HEK293 (cell line): Measurements from ENCODE around the gene PTS.

ENCODE experiments used
- BCL11B ChIP-seq: fragments of 450-650 bp; formaldehyde crosslinking; IDR thresholded peaks from 2 replicates; pipeline ENCODE4 v1.5.1; 2016; ENCODE audit warnings: low read depth, missing biosample characterization, missing genetic modification characterization
- KLF7 ChIP-seq: fragments of 450-650 bp; formaldehyde crosslinking; IDR thresholded peaks from 2 replicates; pipeline ENCODE4 v1.5.1; 2016; ENCODE audit warnings: missing biosample characterization, missing genetic modification characterization, borderline replicate concordance
- MEIS1 ChIP-seq: sonication (generic); formaldehyde crosslinking; IDR thresholded peaks from 2 replicates; pipeline ENCODE4 v1.8.1; 2022; ENCODE audit warnings: missing genetic modification reagents, mild to moderate bottlenecking, borderline replicate concordance
- SALL2 ChIP-seq: fragments of 450-650 bp; formaldehyde crosslinking; IDR thresholded peaks from 2 replicates; pipeline ENCODE4 v1.5.0; 2017; ENCODE audit warnings: missing biosample characterization, mild to moderate bottlenecking, missing genetic modification characterization, borderline replicate concordance
- ZBTB21 ChIP-seq: fragments of 450-650 bp; formaldehyde crosslinking; IDR thresholded peaks from 2 replicates; pipeline ENCODE4 v1.5.1; 2017; ENCODE audit warnings: missing biosample characterization, missing genetic modification characterization
- ZBTB8A ChIP-seq: fragments of 450-650 bp; formaldehyde crosslinking; IDR thresholded peaks from 2 replicates; pipeline ENCODE4 v1.5.1; 2016; ENCODE audit warnings: missing biosample characterization, missing genetic modification characterization
- ZFHX2 ChIP-seq: fragments of 450-650 bp; formaldehyde crosslinking; conservative IDR thresholded peaks from 2 replicates; pipeline ENCODE4 v1.5.1; 2016; ENCODE audit warnings: missing biosample characterization, missing genetic modification characterization
- ZFP3 ChIP-seq: fragments of 450-650 bp; formaldehyde crosslinking; IDR thresholded peaks from 2 replicates; pipeline ENCODE4 v1.5.1; 2016; ENCODE audit warnings: low read depth, missing biosample characterization, missing genetic modification characterization
- ZNF140 ChIP-seq: fragments of 450-650 bp; formaldehyde crosslinking; IDR thresholded peaks from 2 replicates; pipeline ENCODE4 v1.5.1; 2016; ENCODE audit warnings: missing biosample characterization, missing genetic modification characterization
- ZNF169 ChIP-seq: fragments of 450-650 bp; formaldehyde crosslinking; IDR thresholded peaks from 2 replicates; pipeline ENCODE4 v1.5.1; 2016; ENCODE audit warnings: missing biosample characterization, missing genetic modification characterization
- ZNF214 ChIP-seq: fragments of 450-650 bp; formaldehyde crosslinking; IDR thresholded peaks from 2 replicates; pipeline ENCODE4 v1.5.1; 2017; ENCODE audit warnings: missing biosample characterization, mild to moderate bottlenecking, missing genetic modification characterization, borderline replicate concordance
- ZNF311 ChIP-seq: fragments of 450-650 bp; formaldehyde crosslinking; IDR thresholded peaks from 2 replicates; pipeline ENCODE4 v1.5.1; 2017; ENCODE audit warnings: missing biosample characterization, missing genetic modification characterization, borderline replicate concordance
- ZNF423 ChIP-seq: fragments of 450-650 bp; formaldehyde crosslinking; IDR thresholded peaks from 2 replicates; pipeline ENCODE4 v1.5.1; 2016; ENCODE audit warnings: missing biosample characterization, missing genetic modification characterization
- ZNF529 ChIP-seq: fragments of 450-650 bp; formaldehyde crosslinking; IDR thresholded peaks from 2 replicates; pipeline ENCODE4 v1.5.1; 2017; ENCODE audit warnings: missing genetic modification characterization, missing biosample characterization; ENCODE audit not compliant: insufficient replicate concordance
- ZNF530 ChIP-seq: fragments of 450-650 bp; formaldehyde crosslinking; IDR thresholded peaks from 2 replicates; pipeline ENCODE4 v1.5.1; 2016; ENCODE audit warnings: low read depth, missing biosample characterization, missing genetic modification characterization
- ZNF610 ChIP-seq: fragments of 450-650 bp; formaldehyde crosslinking; IDR thresholded peaks from 2 replicates; pipeline ENCODE4 v1.5.1; 2016; ENCODE audit warnings: missing biosample characterization, missing genetic modification characterization, borderline replicate concordance
- ZNF658 ChIP-seq: fragments of 450-650 bp; formaldehyde crosslinking; IDR thresholded peaks from 2 replicates; pipeline ENCODE4; 2016; ENCODE audit warnings: missing biosample characterization, missing genetic modification characterization
- ZSCAN30 ChIP-seq: fragments of 450-650 bp; IDR thresholded peaks from 2 replicates; pipeline ENCODE4 v1.5.1; 2018; ENCODE audit warnings: missing biosample characterization, mild to moderate bottlenecking, missing genetic modification characterization, moderate library complexity
- TF ChIP-seq, protein P1 (sequence below): fragments of 450-650 bp; formaldehyde crosslinking; IDR thresholded peaks from 2 replicates; pipeline ENCODE4 v1.5.0; 2017; ENCODE audit warnings: missing biosample characterization, missing genetic modification characterization, borderline replicate concordance
- TF ChIP-seq, protein P2 (sequence below): fragments of 450-650 bp; formaldehyde crosslinking; IDR thresholded peaks from 2 replicates; pipeline ENCODE4 v1.5.1; 2016; ENCODE audit warnings: missing biosample characterization, missing genetic modification characterization
- TF ChIP-seq, protein P3 (sequence below): fragments of 450-650 bp; formaldehyde crosslinking; conservative IDR thresholded peaks from 2 replicates; pipeline ENCODE4 v1.5.1; 2016; ENCODE audit warnings: low read depth, missing biosample characterization, missing genetic modification characterization
- TF ChIP-seq, protein P4 (sequence below): fragments of 450-650 bp; formaldehyde crosslinking; IDR thresholded peaks from 2 replicates; pipeline ENCODE4 v1.5.1; 2017; ENCODE audit warnings: missing biosample characterization, missing genetic modification characterization
- TF ChIP-seq, protein P5 (sequence below): fragments of 450-650 bp; formaldehyde crosslinking; IDR thresholded peaks from 2 replicates; pipeline ENCODE4 v1.5.1; 2017; ENCODE audit warnings: missing biosample characterization, missing genetic modification characterization
- TF ChIP-seq, protein P6 (sequence below): fragments of 450-650 bp; formaldehyde crosslinking; IDR thresholded peaks from 2 replicates; pipeline ENCODE4 v1.5.1; 2016; ENCODE audit warnings: missing biosample characterization, missing genetic modification characterization

PTS gene

DNA sequence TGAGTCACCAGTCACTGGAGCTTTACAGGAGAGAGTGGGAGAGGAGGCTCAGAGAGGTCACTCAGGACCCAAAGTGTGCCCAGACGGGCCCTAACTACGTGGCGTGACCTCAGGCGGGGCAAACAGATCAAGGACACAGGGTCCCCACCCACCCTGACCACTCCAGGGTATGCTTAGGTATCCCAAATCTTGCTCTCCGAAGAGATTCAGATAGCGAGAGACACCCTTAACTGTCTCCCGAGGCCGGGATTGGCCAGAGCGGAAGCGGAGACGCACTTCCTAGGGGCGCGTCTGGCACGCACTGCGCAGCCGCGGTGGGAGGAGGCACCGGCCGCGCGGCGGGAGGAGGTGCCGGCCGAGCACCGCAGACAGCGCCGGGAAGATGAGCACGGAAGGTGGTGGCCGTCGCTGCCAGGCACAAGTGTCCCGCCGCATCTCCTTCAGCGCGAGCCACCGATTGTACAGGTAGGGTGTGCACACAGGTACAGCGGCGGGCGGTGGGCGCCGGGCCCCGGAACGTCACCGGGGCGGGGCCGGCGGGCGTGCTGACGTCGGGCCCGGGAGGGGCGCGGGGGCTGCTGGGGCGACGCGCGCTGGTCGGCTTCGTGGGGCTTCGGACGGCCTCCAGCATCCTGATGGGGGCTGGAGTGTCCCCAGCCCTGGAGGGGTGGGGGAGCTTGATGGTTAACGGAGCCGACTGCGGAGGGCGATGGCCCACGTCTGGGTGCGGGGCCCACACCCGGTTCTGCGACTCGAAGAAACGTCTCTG is at the start of gene PTS (continued):
- TF ChIP-seq, protein P1, sequence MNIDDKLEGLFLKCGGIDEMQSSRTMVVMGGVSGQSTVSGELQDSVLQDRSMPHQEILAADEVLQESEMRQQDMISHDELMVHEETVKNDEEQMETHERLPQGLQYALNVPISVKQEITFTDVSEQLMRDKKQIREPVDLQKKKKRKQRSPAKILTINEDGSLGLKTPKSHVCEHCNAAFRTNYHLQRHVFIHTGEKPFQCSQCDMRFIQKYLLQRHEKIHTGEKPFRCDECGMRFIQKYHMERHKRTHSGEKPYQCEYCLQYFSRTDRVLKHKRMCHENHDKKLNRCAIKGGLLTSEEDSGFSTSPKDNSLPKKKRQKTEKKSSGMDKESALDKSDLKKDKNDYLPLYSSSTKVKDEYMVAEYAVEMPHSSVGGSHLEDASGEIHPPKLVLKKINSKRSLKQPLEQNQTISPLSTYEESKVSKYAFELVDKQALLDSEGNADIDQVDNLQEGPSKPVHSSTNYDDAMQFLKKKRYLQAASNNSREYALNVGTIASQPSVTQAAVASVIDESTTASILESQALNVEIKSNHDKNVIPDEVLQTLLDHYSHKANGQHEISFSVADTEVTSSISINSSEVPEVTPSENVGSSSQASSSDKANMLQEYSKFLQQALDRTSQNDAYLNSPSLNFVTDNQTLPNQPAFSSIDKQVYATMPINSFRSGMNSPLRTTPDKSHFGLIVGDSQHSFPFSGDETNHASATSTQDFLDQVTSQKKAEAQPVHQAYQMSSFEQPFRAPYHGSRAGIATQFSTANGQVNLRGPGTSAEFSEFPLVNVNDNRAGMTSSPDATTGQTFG (tag by site-specific recombination) = no peak
- TF ChIP-seq SALL2 (tag by site-specific recombination) = no peak
- no peak for TF ChIP-seq ZBTB21 (tag by site-specific recombination)
- no peak for TF ChIP-seq ZNF311 (tag by site-specific recombination)
- TF ChIP-seq ZNF658 (tag by site-specific recombination) = no peak
- no peak for TF ChIP-seq MEIS1
- TF ChIP-seq, protein P2, sequence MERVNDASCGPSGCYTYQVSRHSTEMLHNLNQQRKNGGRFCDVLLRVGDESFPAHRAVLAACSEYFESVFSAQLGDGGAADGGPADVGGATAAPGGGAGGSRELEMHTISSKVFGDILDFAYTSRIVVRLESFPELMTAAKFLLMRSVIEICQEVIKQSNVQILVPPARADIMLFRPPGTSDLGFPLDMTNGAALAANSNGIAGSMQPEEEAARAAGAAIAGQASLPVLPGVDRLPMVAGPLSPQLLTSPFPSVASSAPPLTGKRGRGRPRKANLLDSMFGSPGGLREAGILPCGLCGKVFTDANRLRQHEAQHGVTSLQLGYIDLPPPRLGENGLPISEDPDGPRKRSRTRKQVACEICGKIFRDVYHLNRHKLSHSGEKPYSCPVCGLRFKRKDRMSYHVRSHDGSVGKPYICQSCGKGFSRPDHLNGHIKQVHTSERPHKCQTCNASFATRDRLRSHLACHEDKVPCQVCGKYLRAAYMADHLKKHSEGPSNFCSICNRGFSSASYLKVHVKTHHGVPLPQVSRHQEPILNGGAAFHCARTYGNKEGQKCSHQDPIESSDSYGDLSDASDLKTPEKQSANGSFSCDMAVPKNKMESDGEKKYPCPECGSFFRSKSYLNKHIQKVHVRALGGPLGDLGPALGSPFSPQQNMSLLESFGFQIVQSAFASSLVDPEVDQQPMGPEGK (tag by site-specific recombination) = peak; percentile 52; the same call in 1 of the 2 replicates
- no peak for TF ChIP-seq BCL11B
- TF ChIP-seq ZNF529 (tag by site-specific recombination) = no peak
- peak; percentile 38; the same call in 1 of the 2 replicates for TF ChIP-seq ZSCAN30 (tag by site-specific recombination)
- no peak for TF ChIP-seq KLF7
- TF ChIP-seq ZNF423 (tag by site-specific recombination) = no peak
- no peak for TF ChIP-seq ZNF530 (tag by site-specific recombination)
- TF ChIP-seq ZNF169 (tag by site-specific recombination) = no peak
- no peak; the same call in 1 of the 2 replicates for TF ChIP-seq ZFHX2 (tag by site-specific recombination)
- no peak for TF ChIP-seq ZNF140
- TF ChIP-seq ZFP3 = no peak
- TF ChIP-seq, protein P3, sequence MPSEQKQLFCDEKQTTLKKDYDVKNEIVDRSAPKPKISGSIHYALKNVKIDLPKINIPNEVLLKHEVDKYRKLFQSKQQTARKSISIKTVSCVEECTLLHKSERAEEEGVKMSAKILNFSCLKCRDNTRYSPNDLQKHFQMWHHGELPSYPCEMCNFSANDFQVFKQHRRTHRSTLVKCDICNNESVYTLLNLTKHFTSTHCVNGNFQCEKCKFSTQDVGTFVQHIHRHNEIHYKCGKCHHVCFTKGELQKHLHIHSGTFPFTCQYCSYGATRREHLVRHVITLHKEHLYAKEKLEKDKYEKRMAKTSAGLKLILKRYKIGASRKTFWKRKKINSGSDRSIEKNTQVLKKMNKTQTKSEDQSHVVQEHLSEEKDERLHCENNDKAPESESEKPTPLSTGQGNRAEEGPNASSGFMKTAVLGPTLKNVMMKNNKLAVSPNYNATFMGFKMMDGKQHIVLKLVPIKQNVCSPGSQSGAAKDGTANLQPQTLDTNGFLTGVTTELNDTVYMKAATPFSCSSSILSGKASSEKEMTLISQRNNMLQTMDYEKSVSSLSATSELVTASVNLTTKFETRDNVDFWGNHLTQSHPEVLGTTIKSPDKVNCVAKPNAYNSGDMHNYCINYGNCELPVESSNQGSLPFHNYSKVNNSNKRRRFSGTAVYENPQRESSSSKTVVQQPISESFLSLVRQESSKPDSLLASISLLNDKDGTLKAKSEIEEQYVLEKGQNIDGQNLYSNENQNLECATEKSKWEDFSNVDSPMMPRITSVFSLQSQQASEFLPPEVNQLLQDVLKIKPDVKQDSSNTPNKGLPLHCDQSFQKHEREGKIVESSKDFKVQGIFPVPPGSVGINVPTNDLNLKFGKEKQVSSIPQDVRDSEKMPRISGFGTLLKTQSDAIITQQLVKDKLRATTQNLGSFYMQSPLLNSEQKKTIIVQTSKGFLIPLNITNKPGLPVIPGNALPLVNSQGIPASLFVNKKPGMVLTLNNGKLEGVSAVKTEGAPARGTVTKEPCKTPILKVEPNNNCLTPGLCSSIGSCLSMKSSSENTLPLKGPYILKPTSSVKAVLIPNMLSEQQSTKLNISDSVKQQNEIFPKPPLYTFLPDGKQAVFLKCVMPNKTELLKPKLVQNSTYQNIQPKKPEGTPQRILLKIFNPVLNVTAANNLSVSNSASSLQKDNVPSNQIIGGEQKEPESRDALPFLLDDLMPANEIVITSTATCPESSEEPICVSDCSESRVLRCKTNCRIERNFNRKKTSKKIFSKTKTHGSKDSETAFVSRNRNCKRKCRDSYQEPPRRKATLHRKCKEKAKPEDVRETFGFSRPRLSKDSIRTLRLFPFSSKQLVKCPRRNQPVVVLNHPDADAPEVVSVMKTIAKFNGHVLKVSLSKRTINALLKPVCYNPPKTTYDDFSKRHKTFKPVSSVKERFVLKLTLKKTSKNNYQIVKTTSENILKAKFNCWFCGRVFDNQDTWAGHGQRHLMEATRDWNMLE = peak; percentile 67
- peak; percentile 61 for TF ChIP-seq ZBTB8A
- TF ChIP-seq, protein P4, sequence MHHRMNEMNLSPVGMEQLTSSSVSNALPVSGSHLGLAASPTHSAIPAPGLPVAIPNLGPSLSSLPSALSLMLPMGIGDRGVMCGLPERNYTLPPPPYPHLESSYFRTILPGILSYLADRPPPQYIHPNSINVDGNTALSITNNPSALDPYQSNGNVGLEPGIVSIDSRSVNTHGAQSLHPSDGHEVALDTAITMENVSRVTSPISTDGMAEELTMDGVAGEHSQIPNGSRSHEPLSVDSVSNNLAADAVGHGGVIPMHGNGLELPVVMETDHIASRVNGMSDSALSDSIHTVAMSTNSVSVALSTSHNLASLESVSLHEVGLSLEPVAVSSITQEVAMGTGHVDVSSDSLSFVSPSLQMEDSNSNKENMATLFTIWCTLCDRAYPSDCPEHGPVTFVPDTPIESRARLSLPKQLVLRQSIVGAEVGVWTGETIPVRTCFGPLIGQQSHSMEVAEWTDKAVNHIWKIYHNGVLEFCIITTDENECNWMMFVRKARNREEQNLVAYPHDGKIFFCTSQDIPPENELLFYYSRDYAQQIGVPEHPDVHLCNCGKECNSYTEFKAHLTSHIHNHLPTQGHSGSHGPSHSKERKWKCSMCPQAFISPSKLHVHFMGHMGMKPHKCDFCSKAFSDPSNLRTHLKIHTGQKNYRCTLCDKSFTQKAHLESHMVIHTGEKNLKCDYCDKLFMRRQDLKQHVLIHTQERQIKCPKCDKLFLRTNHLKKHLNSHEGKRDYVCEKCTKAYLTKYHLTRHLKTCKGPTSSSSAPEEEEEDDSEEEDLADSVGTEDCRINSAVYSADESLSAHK (tag by site-specific recombination) = no peak
- TF ChIP-seq, protein P5, sequence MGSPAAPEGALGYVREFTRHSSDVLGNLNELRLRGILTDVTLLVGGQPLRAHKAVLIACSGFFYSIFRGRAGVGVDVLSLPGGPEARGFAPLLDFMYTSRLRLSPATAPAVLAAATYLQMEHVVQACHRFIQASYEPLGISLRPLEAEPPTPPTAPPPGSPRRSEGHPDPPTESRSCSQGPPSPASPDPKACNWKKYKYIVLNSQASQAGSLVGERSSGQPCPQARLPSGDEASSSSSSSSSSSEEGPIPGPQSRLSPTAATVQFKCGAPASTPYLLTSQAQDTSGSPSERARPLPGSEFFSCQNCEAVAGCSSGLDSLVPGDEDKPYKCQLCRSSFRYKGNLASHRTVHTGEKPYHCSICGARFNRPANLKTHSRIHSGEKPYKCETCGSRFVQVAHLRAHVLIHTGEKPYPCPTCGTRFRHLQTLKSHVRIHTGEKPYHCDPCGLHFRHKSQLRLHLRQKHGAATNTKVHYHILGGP (tag by site-specific recombination) = no peak
- no peak for TF ChIP-seq ZNF214
- TF ChIP-seq, protein P6, sequence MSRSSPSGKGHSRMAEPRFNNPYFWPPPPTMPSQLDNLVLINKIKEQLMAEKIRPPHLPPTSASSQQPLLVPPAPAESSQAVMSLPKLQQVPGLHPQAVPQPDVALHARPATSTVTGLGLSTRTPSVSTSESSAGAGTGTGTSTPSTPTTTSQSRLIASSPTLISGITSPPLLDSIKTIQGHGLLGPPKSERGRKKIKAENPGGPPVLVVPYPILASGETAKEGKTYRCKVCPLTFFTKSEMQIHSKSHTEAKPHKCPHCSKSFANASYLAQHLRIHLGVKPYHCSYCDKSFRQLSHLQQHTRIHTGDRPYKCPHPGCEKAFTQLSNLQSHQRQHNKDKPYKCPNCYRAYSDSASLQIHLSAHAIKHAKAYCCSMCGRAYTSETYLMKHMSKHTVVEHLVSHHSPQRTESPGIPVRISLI (tag by site-specific recombination) = no peak
- TF ChIP-seq ZNF610 (tag by site-specific recombination) = no peak
